Activated T-helper 1 cell treated with anti-CD3 and anti-CD28 coated beads, Interleukin-2, amount 50 U/mL, for 16 hours (primary cell): ENCODE measurements around the gene ZNF724.
"Not testable (repeated sequence)": the region's sequence is repeated elsewhere in the genome, so short reads cannot be mapped to it uniquely, and the experiment has no call there.

ENCODE experiments used
- DNase-seq, 2 donors: peaks; one replicate each; pipeline ENCODE4 v3.0.0-alpha.2; 2020; ENCODE audit warnings: low read depth in 1 of 2, low spot score in 1 of 2

The ZNF724 gene

GRCh38 chr19:23249911-23250649 lies at the start of gene ZNF724:
TSS of gene ZNF724 (minus strand) at chr19:23250394. CDS start at chr19:23250242, 152 bp downstream.
- DNase-seq = peak; percentile 69 to 75

- DNase-seq = no peak
These were observed 43.9 kb upstream of the ZNF724 start for GRCh38 chr19:23294141-23294540.

- not testable (repeated sequence) for DNase-seq
These were observed 39.8 kb upstream of the ZNF724 start for GRCh38 chr19:23289966-23290365.

GRCh38 chr19:23287620-23288019 lies 37.4 kb upstream of the ZNF724 start:
- DNase-seq = no peak

GRCh38 chr19:23286477-23286876 lies 36.3 kb upstream of the ZNF724 start:
- DNase-seq = no peak

GRCh38 chr19:23285948-23286347 lies 35.8 kb upstream of the ZNF724 start:
- no peak for DNase-seq

GRCh38 chr19:23285326-23285725 lies 35.1 kb upstream of the ZNF724 start:
- not testable (repeated sequence) for DNase-seq

- peak; percentile 38 to 47 for DNase-seq
These were observed 33.7 kb upstream of the ZNF724 start for GRCh38 chr19:23283925-23284324.

- DNase-seq = no peak
These were observed 31.6 kb upstream of the ZNF724 start for GRCh38 chr19:23281663-23282276.

- not testable (repeated sequence) for DNase-seq
These were observed 27.9 kb upstream of the ZNF724 start for GRCh38 chr19:23278118-23278517.

GRCh38 chr19:23273590-23274412 lies 23.6 kb upstream of the ZNF724 start:
- DNase-seq = peak; percentile 81 to 83

- DNase-seq = no peak
These were observed 22.9 kb upstream of the ZNF724 start for GRCh38 chr19:23273022-23273589.

- DNase-seq = no peak
These were observed 13.8 kb upstream of the ZNF724 start for GRCh38 chr19:23263870-23264590.

- DNase-seq = no peak
These were observed 13.2 kb upstream of the ZNF724 start for GRCh38 chr19:23263396-23263795.

- no peak for DNase-seq
These were observed 12.7 kb upstream of the ZNF724 start for GRCh38 chr19:23262920-23263319.

- no peak for DNase-seq
These were observed 11.4 kb upstream of the ZNF724 start for GRCh38 chr19:23261496-23262020.

- DNase-seq = no peak
These were observed 10.8 kb upstream of the ZNF724 start for GRCh38 chr19:23260956-23261355.

- no peak for DNase-seq
These were observed 9.8 kb upstream of the ZNF724 start for GRCh38 chr19:23259961-23260360.

GRCh38 chr19:23255700-23256099 lies 5.5 kb upstream of the ZNF724 start:
- DNase-seq = no peak

GRCh38 chr19:23254141-23254910 lies 4.1 kb upstream of the ZNF724 start:
- no peak for DNase-seq
